ENCODE measurements around the gene PPP6C.

- TF ChIP-seq CTCF (conservative IDR thresholded peaks at IDR 0.05 in 1 of 2, IDR thresholded peaks at IDR 0.05 in 1 of 2; ENCODE audit: low read depth in 1 of 2, low read length in 2 of 2) = no peak
- no peak for TF ChIP-seq EZH2 (IDR thresholded peaks at IDR 0.05; ENCODE audit: low read length, missing control alignments)
These were observed 14.9 kb upstream of the PPP6C start for GRCh38 chr9:125204477-125204876.
